ENCODE measurements around the gene PPA2.

DNA sequence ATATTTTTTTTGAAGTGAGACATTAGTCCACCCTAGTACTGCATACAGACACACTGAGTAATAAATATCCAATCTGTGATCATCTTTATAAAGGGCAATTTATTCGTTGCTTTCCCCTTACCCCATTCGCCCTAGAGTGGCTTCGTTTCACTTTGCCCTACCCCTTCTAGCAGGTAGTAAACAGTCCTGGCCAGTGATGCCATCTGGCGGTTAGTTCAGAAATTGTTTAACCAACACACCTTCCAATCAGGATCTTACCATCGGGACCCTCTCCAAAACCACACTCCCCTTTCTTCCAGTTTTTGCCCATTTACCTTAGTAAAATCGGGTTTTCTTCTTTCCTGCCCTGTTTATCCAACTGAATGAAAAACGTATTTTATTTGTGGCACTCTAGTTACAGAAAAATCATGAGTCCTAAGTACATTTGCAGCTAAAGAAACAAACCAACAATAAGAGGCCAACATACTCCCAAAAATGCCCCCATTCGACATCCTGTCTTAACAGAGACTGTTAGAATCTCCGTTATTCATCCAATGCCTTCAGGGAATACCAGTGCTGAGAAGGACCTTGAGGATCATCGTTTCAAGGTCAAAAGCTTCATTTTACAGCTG is 2.2 kb downstream of the PPA2 start:
- TF ChIP-seq, protein P1, sequence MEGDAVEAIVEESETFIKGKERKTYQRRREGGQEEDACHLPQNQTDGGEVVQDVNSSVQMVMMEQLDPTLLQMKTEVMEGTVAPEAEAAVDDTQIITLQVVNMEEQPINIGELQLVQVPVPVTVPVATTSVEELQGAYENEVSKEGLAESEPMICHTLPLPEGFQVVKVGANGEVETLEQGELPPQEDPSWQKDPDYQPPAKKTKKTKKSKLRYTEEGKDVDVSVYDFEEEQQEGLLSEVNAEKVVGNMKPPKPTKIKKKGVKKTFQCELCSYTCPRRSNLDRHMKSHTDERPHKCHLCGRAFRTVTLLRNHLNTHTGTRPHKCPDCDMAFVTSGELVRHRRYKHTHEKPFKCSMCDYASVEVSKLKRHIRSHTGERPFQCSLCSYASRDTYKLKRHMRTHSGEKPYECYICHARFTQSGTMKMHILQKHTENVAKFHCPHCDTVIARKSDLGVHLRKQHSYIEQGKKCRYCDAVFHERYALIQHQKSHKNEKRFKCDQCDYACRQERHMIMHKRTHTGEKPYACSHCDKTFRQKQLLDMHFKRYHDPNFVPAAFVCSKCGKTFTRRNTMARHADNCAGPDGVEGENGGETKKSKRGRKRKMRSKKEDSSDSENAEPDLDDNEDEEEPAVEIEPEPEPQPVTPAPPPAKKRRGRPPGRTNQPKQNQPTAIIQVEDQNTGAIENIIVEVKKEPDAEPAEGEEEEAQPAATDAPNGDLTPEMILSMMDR (conservative IDR thresholded peaks at IDR 0.05 in 1 of 2, IDR thresholded peaks at IDR 0.05 in 1 of 2; ENCODE audit: low read depth in 1 of 2, low read length in 2 of 2), result peak; percentile 71 to 72
- no peak for TF ChIP-seq EZH2 (IDR thresholded peaks at IDR 0.05; ENCODE audit: low read length, missing control alignments)

All from fibroblast of lung (primary cell).